ENCODE measurements around the gene POU2AF2.
"Not testable (repeated sequence)": the region's sequence is repeated elsewhere in the genome, so short reads cannot be mapped to it uniquely, and the experiment has no call there.

POU2AF2 gene

DNA sequence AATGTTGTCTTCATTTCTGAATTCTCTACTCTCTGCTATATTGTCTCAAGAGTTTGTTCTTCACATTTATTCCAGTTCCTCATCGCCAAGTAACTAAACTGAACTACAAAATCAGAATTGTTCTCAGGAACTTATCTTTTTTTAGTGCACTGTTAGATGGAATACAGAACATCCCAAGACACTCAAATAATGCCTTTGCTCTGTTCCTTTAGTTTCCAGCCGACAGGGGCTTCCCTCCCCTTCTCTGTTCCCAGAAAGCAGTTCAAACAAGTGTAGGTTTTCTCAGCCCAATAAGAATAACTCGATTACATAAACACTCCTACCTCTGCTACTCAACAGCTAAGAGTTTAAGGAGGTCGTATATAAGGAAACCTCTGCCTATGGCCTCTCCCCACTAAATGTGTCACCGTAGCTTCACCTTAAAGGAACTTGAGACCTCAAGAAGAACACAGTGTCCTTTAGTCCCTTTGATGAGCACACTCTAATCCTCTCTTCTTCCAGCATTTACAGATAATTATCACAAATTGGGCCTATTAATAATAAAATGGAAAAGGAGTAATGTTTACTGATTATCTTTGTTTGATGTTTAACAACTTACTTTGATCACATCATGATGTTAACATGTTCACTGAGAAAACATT is 59.8 kb downstream of the POU2AF2 start:
- DNase-seq: no peak

DNA sequence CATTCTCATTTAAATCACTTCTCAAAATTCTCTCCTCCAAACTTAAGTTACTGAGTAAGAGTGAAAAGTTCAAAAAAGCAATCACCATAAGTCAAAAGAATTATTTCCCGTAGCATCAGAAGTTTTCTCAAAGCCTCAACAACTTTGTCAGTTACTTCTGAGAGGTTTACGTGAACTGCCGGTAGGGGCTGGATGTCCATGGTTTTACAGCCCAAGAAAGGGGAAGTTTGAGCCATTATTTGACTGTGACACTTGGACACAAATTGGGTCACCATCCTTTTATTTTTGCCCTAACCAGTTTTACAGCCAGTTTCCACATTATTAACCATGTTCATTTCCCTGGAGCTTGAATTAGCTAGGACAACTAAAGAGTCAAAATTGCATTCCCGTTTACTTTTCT is 60.4 kb downstream of the POU2AF2 start:
- no peak for DNase-seq

GRCh38 chr11:111306321-111306720 is 60.8 kb downstream of the POU2AF2 start:
- DNase-seq: no peak

DNA sequence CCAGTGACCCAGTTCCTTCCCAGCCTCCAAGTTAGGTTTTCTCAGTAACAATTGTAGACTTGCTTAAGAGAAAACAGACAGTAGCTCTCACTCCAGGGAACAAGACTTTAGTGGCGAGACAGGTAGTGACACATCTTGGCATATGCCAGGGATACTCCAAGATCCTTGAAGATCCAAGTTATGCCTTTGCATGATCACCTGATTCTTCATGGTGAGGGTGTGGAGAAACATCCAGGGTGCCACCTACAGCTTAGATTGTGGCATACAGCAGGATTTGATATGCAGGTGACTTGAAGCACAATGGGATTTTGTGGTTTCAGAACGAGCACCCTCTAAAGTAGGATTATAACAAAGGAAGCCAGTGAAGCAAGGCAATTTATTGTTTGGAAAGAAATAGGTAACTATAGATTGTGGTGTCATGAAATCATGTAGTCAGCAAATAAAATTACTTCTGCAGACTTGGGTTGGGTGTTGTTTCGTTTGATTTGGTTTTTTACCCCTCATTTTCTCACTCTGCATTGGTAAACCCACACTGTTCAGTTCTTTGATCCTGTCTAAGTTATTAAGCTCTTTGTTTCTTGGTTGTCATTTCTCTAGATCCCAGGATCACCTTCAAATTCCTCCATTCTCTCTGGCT is 62.1 kb downstream of the POU2AF2 start:
- DNase-seq: no peak

DNA sequence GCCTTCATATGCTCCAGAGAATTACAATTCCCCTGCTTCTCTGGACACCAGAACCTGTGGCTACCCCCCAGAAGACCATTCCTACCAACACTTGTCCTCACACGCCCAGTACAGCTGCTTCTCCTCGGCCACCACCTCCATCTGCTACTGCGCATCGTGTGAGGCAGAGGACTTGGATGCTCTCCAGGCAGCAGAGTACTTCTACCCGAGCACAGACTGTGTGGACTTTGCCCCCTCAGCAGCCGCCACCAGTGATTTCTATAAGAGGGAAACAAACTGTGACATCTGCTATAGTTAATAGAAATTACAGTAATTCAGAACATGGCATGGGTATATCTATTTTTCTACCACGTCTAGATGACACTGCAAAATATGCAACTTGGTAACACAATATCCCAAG is 62.6 kb downstream of the POU2AF2 start:
- no peak for DNase-seq

DNA sequence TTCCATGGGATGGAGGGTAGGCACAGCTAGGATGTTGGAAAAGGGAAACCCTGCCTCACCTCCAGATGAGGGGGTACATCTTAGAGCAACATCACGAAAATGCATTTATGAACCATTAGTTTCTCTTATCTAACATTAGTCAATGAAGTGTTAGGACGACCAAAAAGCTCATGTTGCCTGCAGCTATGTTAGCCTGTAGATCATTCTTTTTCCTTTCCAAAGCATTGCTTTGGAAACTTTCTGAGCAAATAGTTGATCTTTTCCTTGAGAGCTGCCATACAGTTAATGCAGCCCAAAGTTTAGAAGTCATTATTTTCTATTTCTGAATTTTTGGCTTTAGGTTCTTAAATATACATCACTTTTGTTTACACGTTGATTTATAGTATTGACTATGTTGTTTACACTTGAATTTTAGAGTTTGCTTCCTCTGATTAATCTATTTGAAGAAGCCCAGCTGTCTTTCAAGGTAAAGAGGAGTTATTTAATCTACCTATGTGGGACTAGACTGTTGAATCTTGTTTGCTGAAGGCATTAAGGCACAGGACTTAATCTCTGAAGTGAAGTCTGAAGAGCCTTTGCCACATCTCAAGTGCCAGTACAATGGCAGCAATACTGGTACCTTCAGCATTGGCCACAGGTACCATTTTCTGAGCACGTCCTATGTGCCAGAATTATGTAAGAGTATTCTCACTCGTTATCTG is 63.8 kb downstream of the POU2AF2 start:
- DNase-seq: no peak

DNA sequence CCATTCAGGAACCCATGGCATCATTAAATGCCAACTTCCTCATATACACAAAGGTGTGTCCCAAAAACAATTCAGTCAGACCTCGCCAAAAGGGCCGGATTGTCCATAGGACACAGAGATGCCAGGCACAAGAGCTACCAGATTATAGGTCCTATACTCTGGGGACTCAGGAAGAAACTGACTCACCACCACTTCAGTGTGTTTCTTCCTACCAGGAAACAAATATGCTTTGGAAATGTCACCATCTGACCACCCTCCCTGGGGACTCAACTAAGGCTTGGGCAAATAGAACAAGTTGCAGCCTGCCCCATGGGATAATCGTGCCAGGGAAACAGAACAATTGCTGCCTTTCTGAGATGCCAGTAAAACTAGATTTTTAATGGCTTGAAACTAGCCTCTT is 64.6 kb downstream of the POU2AF2 start:
- no peak for DNase-seq

DNA sequence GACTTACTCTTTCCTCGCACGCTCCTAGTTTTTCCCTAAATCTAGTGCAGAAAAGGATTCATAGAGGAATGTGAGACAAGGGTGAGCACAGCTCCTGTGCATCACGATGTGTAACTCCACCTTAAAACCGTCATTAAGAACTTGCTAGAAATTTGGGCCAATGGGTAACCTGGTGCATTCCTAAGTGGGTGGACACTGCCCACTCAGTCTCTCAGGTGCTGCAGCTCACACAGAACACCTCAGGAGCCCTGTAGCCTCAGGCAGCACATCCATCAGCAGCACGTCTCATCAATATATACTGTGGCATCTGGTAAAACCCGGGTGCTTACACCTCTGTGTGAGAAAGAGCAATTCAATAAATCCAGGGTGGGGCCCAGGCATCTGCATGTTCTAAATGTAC is 65.2 kb downstream of the POU2AF2 start:
- no peak for DNase-seq

DNA sequence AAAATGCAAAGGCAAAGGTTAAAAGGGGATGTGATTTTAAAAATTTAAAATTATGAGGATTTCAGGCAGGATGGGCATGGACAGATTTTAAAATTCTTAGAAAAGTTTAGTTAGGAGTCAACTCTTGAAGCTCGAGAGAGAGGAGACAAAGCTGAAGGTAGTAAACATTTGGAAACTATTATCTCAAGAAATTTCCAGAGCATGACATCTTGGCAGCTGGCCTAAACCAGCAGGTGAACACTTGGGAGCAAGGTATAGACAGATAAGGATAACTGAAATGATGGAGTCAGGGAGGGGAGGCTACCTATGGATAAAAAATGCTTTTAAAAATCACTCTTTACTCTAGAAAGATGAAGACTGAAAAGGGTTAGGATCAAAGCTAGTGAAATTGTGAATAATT is 66.6 kb downstream of the POU2AF2 start:
- no peak for DNase-seq

- no peak for DNase-seq
Observed at GRCh38 chr11:111319296-111319695, 73.8 kb downstream of the POU2AF2 start.

- not testable (repeated sequence) for DNase-seq
Observed at GRCh38 chr11:111320199-111320598, 74.7 kb downstream of the POU2AF2 start.

DNA sequence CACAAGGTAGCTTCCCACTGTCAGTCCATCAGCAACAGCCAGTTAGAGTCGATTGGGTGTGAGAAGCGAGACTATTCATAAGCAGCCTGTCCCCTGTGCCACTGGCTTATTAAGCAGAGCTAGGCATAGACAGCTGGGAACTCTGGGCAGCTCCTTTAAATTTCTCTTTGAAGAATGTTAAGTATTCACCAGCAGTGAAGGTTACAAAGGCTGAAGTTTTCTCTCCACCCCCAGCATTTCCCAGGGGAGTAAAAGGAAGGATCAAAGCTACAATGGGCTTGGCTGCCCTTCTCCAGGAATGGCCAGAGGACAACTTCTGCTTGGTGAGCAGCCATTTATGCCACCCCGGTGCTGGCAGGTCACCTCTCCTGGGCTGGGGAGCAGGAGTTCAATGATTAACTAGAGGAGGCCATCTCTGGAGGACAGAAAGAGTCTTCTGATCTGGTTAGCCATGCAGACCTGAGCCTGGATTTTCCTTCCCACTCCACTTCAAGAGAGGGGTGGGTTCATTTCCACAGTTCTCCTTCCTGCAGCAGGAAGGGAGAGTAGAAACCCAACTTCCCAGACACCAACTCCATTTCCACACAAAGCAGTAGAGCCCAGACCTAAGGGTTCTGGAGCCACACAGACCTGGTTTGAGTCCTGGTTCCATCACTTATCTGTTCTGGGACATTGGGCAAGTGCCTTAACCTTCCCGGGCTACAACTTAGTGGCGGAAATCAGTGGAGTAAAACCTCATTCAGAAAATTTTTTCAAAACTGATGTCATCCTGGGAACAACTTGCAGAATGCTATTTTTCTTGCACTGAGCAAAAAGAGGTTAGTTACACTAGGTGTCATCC is 75.4 kb downstream of the POU2AF2 start:
- DNase-seq: no peak

DNA sequence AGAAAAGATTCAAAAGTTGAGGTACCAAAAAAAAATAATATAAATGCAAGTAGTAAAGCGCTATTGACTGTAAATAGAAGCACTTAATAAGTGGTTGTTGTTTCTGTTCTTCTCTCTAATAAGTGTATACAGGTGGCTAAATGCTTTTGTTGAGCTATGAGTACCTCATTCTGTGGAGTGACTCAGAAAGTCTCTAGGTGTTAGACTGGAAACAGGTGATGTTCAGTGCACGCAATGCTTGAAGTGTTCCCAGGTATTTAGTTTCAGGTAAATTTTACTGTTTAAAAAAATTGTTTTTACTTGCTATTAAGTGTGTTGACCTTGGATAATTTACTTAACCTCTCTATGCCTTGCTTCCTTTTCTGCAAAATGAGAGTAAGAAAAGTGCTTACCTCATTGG is 77.0 kb downstream of the POU2AF2 start:
- DNase-seq: no peak

- no peak for DNase-seq
Observed at GRCh38 chr11:111324277-111324720, 78.8 kb downstream of the POU2AF2 start.

DNA sequence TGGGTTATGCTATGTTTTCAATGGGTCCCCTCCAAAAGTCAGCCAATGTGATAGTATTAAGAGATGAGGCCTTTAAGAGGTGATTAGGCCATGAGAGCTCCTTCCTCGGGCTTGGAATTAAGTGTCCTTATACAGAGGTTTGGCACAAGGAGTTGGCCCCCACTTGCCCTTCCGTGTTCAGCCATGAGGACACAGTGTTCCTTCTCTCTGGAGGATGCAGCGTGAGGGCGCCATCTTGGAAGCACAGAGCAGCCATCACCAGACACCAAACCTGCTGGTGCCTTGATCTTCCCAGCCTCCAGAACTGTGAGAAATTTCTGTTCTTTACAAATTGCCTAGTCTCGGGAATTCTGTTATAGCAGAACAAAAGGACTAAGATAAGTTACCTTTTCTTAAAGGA is 79.7 kb downstream of the POU2AF2 start:
- DNase-seq: no peak

DNA sequence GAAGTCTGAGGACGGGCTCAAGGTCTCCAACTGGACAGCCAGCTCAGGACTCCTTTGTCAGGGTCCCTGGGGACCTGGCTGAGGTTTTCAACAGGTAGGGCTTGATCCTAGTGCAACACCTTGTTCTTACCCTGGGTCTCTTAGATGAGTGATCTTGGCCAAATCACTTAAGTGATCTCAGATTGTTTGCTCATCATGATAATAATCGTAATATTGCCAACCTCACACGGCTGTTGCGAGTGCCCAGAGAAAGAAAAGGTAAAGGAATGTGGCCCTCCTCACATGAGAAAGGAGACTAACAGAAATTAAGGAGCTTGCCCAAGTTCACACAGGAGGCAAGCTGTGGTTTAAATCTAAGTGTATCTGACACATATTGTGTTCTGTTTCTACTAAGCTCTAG is 81.3 kb downstream of the POU2AF2 start:
- no peak for DNase-seq

DNA sequence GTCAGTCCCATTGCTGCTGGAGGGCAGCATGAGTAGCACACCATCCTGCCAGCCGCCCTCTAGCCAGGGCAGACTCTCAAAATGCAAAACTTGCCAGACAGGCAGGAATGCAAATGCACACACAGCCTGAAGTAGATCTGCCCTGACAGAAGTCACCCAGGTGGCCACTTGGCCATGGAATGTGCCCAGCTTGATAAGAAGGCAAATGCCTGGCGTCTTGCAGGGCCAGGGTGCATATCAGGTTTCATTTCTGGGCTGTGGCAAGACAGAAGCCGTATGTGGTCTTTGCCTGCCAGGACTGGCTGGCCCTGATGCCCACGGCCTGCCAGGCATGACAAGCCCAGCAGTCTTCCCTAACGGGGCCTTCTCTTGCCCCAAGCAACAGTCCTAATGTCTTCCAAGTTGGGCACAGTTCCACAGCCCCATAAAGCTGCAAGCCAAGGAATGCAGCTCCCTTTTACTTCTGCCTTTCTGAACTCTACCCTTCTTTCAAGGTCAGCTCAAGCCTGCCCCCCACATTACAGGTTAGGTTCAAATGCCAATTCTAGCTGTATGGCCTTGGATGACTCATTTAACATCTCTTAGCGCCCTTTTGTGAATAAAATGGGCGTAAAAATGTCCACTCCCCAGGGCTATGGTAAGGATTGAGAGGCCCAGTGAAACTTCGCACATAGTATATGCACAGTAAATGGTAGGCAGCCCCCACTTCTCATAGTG is 82.5 kb downstream of the POU2AF2 start:
- DNase-seq: no peak

- DNase-seq: no peak
Observed at GRCh38 chr11:111329306-111330204, 84.0 kb downstream of the POU2AF2 start.

- no peak for DNase-seq
Observed at GRCh38 chr11:111330234-111330893, 84.8 kb downstream of the POU2AF2 start.

GRCh38 chr11:111331711-111332479 is 86.4 kb downstream of the POU2AF2 start:
- no peak for DNase-seq
